Inflammatory macrophage treated with lipopolysaccharide for 1 hour (primary cell): Measurements from ENCODE around the gene PYGB.
"Not testable (repeated sequence)": the region's sequence is repeated elsewhere in the genome, so short reads cannot be mapped to it uniquely, and the experiment has no call there.

Experiments
- DNase-seq, 2 donors: peaks; one replicate each; pipeline ENCODE4 v3.0.0-alpha.2; 2020 to 2022

PYGB gene

GRCh38 chr20:25316506-25317190 is 68.8 kb downstream of the PYGB start:
- no peak for DNase-seq

- DNase-seq, result no peak
Measured at GRCh38 chr20:25317351-25318075, 69.6 kb downstream of the PYGB start.

DNA sequence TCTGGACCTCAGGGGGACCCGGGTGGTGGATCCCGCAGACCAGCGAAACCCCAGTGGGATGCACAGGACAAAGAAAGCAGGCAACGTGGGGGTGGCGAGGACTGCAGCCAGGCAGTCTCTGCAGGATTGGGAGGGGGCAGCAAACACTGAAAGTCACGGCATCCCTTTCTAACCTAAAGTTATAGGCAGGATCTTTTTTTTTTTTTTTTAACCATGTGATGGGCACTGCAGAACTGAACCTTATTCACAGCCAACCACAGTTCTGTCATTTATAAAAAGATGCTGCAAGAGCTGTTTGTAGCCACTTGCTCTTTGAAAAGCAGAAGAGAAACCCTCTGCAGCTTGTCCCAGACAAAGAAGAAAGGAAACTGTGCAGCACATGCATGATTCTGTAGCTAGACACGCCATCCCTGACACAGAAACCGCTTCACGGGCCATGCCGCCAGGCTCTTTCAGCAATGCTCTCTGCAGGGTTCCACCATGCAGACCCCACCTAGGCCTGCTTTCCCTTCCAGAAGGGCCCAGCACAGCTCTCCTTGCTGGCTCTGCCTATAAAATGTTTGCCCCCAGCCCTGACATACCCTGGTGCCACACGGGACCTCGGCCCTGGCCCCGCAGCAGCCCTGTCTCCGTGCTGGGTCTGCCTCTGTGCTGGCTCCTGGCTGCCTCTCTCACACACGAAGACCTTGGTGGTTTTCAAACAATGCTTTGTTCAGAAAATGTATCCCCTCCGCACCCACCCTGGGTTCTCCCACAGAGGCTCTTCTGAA is 70.8 kb downstream of the PYGB start:
- peak; percentile 75 to 90 for DNase-seq

GRCh38 chr20:25319241-25320034 is 71.6 kb downstream of the PYGB start:
- no peak for DNase-seq

GRCh38 chr20:25320035-25320800 is 72.3 kb downstream of the PYGB start:
- no peak for DNase-seq

DNA sequence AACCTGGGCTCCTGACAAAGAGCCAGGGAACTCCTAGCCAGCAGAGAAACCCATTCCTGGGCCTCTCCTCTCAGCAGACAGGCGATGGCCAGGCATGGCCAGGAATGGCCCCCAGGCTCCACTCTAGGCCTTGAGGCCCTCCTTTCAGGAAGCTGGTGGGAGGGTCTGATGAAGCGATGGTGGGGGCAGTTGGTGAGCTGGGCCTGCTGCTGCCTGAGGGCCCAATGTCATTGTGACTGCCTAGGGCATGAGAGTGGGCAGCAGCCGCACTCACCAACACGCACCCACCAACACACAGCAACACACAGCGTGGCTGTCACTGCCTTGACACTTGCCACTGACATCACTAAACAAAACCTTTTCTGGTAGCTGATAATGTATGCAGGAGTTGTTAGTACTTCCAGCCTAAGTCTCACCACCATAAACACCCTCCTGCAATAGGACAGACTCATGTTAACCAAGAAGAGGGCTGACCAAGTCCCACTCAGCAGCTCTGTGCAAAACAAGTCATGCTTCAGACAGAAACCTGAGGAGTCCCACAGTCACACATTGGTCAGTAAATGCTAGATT is 73.5 kb downstream of the PYGB start:
- DNase-seq, result peak in 1 of 2 donors; percentile 54

GRCh38 chr20:25321991-25322390 is 74.1 kb downstream of the PYGB start:
- DNase-seq, result no peak

DNA sequence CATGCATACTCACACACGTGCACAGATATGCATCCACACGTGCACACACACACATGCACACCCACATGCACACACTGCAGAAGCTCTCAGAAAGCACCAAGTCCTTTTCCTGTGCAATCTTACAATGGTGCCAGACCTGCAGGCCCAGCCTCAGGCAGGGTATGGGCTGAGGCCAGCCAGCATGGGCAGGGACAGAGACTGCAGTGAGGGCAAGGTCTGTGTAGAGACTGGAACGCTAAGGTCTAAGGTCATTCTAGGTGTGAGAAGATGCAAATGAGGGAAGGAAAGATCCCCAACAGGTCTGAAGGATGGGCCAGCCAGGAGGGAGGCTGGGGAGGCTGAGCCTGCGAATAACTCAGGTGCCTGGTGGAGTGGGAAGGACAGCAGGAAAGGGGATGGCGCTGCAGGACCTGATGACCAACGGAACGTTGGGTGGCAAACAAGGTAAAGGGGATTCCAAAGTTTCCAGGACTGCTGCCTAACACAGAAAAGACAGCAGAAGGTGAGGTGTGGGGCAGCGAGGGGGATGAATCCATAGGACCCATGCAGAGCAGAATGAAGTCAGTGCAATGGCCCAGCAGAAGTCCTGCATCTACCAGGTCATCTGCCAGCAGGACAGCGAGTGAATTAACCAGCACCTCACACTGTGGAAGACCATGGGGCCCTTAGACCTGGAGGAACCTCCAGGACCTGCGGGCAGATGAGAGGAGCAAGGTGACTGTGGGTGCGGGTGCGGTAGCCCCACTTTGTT is 75.8 kb downstream of the PYGB start:
- no peak for DNase-seq

- DNase-seq, result peak; percentile 88 to 99
Measured at GRCh38 chr20:25324412-25324811, 76.5 kb downstream of the PYGB start.

- no peak for DNase-seq
Measured at GRCh38 chr20:25325073-25325472, 77.2 kb downstream of the PYGB start.

DNA sequence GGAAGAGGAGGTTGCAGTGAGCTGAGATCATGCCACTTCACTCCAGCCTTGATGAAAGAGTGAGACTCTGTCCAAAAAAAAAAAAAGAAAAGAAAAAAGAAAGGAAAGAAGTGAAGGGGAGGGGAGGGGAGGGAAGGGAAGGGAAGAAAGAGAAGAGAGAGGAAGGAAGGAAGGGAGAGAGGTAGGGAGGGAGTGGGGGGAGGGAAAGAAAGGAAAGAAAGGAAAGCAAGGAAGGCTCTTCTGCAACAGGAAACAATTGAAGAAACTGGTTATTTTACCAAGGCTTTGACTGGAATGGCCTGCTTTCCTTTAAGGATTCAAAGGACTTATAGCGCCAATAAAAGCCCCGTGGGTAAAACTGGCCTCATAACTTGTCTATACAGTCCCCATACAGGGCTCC is 78.1 kb downstream of the PYGB start:
- no peak for DNase-seq

GRCh38 chr20:25327521-25328235 is 79.8 kb downstream of the PYGB start:
- DNase-seq, result no peak

GRCh38 chr20:25328954-25329498 is 81.1 kb downstream of the PYGB start:
- DNase-seq, result no peak

- not testable (repeated sequence) for DNase-seq
Measured at GRCh38 chr20:25334972-25335371, 87.1 kb downstream of the PYGB start.

DNA sequence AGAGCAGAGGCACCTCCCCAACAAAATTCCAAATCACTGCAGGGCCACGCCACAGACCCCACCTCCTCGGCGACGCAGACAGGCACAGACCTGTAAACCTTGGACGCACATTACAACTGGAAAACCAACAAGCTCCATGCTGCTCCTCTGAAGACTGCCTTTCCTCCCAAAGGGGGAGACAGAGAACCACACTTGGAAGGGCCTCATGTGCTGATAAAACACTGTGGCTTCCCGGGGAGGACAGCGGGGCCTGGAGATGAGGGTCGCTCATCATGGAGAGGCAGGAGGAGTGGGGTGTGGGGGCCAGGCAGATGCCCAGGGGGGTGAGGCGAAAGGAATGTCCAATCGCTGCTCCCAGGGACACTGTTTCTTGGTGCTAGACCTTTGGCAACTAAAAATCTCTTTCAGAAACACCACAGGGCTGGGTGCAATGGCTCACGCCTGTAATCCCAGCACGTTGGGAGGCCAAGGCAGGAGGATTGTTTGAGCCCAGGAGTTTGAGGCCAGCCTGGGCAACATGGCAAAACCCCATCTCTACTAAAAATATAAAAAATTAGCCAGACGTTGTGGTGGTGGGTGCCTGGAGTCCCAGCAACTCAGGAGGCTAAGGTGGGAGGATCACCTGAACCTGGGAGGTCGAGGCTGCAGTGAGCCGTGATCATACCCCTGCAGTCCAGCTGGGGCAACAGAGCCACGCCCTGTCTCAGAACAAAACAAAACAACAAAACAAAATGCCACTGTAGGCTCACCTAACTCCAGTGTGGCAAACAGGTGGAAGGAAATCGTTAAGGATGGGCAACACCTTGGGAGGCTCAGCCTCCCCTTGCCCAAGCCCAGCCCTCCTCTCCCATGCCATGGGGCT is 88.9 kb downstream of the PYGB start:
- DNase-seq, result no peak

- DNase-seq, result no peak
Measured at GRCh38 chr20:25338112-25339023, 90.5 kb downstream of the PYGB start.

DNA sequence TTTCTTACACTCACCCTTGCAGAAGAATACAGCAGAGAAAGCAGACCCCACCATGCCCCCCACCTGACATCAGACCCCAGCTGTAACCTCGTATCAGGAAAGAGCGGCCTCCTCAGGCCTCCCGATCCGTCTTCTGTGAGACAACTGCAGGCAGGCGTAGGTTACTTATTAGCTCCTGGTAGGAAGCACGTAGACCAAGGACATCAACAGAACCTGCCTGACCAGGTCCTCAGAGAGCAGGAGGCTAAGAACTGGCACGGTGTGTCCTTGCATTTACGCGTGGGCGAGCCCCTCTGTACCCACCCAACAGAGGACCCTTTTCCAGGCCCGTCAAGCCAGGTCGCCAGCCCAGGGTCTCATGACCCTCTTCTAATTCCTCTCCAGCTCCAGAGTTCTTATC is 91.7 kb downstream of the PYGB start:
- no peak for DNase-seq

DNA sequence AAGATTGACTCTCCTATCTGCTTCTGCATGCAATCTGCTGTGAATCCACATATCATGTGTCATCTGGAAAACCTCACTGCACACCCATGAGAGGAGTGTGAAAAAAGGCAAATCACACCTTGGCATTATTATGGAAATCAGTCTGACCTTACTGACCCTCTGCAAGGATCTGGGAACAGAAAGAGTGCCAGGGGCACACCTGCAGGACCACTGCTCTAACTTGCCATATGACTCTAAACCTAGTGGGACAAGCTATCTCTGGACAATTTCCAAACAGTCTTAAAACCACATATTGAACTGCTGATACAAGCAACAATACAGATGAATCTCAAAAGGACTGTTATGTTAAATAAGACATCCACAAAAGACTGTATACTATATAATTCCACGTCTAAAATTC is 92.5 kb downstream of the PYGB start:
- no peak for DNase-seq
